Hindlimb muscle (tissue), 1 donor: ENCODE data around the gene ZNF783. TPM values are rescaled to one million over a fixed set of nuclear protein-coding genes. Genes with fewer than 3 reads are reported as not detected.
"Not testable (repeated sequence)": the region's sequence is repeated elsewhere in the genome, so short reads cannot be mapped to it uniquely, and the experiment has no call there.

Experiments
- DNase-seq: peaks from one replicate; pipeline ENCODE4 v3.0.0-alpha.2; 2013
- polyA plus RNA-seq: library from polyadenylated mRNA; unstranded; fragments of 120-200 nt; gene quantifications from one replicate; pipeline ENCODE4 v1.2.1, GENCODE V29; 2013; ENCODE audit not compliant: insufficient read length

Gene ZNF783
- polyA plus RNA-seq, 1 donor, result 14.1 TPM

DNA sequence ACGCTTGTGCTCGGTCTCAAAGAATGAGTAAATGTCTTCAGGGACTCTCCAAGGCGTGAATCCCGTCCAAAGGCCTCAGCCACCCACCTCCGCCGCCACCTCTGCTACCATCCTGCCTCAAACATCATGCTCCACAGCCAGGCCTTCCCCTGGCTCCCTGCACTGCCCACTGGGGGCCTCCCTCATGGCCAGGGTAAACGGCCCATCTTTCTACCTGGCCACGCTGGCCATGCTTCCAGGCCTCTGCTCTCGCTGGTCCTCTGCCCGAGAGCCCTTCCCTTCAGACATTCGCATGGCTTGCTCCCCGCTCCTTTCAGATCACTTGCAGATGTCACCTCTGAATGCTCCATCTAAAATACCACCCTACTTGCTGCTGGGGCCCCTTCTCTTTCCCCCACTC, 40.2 kb downstream of the ZNF783 start:
- no peak for DNase-seq

DNA sequence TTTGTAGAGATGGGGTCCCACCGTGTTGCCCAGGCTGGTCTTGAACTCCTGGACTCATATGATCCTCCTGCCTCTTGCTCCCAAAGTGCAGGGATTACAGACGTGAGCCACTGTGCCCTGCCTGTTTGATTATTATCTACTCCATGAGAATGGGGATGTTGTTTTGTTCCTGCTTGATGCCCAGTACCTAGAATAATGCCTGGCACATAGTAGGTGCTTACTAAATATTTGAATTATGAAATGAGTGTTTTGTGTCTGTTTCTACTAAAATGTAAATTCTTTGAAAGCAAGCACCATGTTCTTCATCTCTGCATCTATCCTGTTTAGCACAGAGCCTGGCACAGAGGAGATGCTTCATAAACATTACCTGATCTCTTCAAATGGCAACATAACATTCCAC, 40.9 kb downstream of the ZNF783 start:
- no peak for DNase-seq

DNA sequence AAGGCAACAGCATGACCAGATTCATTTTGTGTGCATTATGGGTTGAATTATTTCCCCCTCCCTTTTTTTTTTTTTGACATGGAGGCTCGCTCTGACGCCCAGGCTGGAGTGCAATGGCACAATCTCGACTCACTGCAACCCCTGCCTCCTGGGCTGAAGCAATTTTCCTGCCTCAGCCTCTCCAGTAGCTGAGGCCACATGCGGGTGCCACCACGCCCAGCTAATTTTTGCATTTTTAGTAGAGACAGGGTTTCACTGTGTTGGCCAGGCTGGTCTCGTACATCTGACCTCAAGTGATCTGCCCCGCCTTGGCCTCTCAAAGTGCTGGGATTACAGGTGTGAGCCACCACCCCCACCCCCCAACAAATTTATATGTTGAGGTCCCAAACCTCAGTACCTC, 42.0 kb downstream of the ZNF783 start:
- DNase-seq, result no peak

DNA sequence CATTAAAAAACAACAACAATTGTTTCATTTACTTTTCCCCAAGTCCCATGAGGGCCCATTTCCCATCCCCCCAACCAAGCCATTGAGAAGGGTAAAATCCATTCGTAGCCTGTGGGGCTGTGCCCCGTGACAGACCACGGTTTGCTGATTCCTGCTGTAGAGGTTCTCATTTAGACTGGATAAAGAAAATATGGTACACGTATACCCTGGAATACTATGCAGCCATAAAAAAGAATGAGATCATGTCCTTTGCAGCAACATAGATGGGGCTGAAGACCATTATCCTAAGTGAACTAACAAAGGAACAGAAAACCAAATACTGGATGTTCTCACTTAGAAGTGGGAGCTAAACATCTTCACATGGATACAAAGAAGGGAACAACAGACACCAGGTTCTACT, 44.9 kb downstream of the ZNF783 start:
- no peak for DNase-seq

DNA sequence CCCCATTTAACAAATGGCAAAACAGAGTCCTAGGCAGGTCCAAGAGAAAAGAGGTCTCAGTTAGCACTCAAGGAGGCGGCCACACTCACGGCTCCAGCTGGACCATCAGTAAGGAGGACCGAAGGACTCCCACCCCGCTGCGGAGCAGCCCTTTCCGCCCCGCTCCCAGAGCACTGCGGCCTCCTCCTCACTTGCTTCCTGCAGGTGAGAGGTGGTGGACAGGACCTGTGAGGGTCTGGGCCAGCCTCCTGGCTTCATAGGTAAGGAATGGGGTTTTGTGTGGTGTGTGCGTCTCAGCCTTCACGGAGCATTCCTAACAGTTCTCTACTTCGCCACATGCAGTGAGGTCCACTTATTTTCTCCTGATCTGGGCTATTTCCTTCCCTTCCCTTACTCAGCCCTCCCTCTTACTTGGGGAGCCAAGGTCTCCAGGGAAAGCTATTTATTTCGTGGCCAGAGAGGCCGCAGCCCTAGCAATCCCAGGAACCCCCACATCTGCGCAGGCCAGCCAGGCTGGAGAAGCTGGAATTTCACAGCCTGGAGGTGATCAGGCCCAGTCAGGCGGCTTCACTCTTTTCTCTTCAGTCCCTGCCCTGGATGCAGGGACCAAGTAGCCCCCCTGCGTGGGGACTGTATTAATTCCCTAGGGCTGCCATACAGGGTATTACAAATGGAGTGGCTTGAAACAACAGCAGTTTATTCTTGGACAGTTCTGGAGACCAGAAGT, 45.9 kb downstream of the ZNF783 start:
- no peak for DNase-seq

DNA sequence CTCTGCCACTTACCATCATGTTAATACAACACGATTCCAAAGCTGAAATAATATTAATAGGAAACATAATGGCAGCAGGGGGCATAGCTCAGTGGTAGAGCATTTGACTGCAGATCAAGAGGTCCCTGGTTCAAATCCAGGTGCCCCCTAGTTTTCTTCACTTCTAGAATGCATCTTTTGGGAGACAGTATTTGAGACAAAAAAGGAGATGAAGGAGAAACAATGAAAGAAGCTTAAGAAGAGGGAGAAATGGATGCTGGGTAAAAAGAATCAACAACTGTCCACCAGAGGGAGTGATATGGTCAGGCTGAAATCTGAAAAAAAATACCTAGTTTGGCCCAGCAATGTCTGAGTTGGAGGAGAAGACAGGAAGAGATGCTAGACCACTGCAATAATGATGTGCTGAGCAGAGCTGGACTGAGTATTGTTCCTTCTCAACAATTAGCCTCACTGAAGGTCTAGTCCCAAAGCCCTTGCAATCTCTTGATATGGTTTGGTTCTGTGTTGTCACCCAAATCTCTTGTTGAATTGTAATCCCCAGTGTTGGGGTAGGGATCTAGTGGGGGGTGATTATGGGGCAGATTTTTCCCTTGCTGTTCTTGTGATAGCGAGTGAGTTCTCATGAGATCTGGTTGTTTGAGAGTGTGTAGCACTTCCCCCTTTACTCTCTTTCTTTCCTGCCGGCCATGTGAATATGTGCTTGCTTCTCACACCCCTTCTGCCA, 48.3 kb downstream of the ZNF783 start:
- DNase-seq, result peak; percentile 15

DNA sequence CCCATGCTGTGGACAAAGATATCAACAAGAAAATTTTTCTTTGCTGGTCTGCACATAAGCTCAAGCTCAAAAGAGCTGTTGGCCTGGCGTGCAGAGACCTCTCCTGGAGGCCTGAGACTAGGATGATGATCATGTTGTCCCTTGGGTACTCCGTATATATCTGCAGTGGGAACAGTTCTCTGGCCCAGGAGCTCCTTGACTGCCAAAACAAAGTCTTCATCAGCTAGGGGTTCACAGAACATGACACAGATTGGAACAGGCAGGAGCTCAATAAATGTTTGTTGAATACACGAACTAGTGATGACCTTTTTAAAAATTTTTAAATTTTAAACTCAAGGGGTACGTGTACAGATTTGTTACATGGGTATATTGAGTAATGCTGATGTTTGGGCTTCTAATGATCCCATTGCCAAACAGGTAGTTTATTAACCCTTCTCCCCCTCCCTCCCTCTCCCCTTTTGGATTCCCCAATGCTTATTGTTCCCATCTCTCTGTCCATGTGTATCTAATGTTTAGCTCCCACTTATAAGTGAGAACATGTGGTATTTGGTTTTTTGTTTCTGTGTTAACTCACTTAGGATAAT, 49.1 kb downstream of the ZNF783 start:
- DNase-seq, result no peak

DNA sequence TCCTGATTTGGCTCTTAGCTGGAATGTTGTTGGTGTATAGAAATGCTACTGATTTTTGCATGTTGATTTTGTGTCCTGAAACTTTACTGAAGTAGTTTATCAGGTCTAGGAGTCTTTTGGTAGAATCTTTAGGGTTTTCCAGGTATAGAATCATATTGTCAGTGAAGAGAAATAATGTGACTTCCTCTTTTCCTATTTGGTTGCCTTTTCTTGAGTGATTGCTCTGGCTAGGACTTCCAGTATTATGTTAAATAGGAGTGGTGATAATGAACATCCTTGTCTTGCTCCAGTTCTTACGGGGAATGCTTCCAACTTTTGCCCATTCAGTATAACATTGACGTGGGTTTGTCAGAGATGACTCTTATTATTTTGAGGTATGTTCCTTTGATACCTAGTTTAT, 52.0 kb downstream of the ZNF783 start:
- DNase-seq, result no peak

DNA sequence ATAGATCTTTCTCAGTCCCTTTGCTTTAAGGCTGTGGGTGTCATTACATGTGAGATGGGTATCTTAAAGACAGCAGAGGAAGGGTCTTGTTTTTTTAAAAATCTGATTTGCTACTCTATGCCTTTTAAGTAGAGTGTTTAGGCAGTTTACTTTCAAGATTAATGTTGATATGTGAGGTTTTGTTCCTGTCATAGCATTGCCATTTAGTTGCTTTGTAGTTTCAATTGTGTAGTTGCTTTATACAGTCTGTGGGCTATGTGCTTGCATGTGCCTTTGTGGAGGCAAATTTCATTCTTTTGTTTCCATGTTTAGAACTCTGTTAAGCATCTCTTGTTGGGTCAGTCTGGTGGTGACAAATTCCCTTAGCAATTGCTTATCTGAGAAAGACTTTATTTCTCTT, 54.6 kb downstream of the ZNF783 start:
- no peak for DNase-seq

DNA sequence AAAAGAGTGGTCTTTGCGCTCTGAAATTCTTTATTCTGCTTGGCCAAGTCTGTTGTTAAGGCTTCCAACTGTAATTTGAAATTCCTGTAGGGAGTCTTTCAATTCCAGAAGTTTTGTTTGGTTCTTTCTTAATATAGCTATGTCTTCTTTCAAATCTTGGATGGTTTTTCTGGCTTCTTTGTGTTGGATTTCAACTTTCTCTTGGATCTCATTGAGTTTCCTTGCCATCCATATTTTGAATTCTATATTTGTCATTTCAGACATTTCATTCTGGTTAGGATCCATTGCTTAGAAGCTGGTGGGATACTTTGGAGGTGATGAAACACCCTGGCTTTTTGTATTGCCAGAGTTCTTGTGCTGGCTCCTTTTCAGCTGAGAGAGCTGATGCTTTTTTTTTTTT, 55.5 kb downstream of the ZNF783 start:
- DNase-seq, result no peak

DNA sequence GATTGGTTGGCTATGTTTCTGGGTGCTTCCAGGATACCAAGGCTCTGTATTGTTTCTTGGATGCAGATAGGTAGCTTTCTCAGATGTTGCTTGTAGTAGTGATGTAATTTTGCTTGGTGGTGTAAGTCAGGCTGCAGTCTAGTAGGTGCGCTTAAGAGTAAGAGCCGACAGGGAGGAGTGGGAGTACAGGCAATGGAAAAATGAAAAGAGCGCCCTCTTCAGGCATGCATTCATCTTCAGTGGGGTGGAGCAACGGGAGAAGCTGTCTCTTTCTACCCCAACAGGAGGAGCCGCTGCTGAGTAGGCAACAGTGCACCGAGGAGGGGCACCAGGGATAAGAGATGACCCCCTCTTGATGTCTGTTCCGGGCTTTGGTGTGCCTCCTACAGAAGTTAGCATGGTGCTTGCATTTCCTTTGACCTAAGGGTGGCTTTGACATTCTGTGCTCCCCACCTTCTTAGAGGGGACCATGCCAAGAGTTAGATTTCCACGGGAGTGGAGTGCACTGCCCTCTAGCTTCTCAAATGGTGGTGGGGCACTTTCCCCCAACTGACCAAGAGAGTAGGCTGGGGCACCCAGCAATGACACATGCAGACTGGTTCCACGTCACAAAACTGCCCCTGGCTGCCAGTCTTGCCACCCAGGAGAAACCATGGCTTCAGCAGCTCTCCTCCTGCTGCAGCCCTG, 56.1 kb downstream of the ZNF783 start:
- no peak for DNase-seq

DNA sequence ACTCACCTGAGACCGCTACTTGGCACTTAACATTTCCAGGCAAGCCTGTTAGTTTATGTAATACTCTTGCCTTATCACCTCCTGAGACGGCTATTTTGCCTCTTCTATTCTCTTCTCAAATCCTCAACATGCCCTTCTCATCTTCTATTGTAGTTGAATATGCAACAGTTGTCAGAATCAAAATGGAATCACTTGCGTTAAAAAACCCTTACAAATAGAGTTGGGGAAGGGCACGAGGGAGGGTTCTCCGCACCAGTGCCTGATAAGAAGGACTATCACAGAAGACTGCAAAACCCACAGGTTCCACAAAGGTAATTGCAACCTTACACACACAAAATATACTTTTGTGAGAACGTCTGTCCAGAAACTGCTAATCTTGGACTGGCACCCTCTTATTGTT, 57.4 kb downstream of the ZNF783 start:
- no peak for DNase-seq

DNA sequence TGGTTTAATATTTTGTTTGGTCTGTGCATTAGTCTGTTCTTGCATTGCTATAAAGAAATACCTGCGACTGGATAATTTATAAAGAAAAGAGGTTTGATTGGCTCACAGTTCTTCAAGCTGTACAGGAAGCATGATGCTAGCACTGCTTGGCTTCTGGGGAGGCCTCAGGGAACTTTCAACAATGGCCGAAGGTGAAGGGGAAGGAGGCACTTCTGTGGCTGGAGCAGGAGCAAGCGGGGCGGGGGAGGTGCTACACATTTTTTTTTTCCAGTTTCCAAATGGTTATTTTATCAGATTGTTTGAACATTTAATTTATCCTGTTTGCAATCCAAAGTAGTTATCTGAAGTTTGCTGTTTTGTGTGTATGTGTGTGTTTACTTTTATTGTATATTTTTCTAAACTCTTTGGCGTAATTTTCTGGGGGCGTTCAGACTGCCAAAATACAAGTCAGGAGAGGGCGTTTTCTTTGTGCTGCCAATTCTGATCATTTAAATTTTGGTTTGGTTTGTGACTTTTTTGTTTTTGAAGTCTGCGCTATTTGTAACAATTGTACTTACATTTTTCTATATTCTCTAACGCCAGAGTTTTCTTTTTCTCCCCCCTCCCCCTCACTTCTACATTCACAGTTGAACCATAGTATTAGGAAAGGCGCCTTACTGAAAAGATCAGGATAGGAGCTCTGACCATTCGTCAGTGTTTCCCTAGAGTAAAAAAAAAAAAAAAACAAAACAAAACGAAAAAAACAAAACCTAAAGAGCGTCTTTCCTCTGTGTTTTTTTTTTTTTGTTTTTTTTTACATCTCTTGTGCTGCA, 58.5 kb downstream of the ZNF783 start:
- DNase-seq, result no peak

DNA sequence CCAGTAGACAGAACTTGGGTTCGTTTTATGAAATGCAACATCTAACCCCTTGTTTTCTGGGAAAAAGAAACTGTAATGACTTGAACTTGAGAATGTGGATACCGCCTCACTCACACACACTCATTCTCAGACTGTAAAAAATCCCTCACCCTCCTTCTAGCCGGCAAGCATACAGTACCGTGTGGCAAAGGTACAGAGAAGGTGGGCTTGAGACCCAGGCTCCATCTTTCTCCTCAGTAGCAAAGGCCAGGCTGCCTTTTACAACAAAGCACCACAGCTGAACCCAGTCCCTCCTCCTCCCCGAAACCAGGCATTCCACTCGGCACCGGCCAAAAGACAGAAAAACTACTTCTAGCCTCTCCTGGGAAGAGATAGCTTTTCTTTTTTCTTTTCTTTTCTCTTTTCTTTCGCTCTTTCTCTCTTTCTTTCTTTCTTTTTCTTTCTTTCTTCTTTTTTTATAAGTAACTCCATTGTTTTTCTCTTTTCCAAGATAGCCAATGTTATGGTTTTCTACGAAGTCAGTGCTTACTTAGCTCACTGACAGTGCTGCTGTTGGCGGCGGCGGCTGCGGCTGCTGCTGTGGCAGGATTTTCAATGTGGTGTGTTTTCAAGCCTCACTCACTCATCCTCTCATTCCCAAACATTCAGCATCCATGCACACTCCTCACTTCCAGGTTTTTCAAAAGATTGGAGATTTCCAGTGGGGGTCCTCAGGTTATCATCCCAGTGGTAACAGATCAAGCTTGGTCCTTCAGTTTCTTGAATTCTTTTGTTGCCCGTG, 59.3 kb downstream of the ZNF783 start:
- not testable (repeated sequence) for DNase-seq

DNA sequence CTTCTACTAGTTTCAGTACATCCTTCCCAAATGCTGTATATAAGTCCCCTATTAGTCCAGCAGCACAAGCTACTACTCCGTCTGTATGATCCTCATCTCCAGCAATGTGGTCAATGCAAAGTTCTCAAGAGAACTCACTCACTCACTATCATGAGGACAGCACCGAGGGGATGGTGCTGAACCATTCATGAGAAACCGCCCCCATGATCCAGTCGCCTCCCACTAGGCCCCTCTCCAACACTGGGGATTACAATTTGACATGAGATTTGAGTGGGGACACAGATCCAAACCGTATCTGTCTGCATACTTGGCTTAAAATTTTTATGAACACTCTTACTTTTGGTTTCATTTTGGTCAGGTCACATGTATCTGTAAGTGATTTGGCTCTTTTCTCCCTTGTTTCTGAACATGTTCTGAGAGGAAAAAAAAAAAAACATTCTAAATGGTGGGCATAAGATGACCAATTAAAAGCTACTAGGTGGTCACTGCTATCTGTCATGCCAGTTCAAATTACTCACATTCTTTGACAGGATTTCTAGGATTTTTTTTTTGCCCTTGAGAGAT, 60.1 kb downstream of the ZNF783 start:
- no peak for DNase-seq

DNA sequence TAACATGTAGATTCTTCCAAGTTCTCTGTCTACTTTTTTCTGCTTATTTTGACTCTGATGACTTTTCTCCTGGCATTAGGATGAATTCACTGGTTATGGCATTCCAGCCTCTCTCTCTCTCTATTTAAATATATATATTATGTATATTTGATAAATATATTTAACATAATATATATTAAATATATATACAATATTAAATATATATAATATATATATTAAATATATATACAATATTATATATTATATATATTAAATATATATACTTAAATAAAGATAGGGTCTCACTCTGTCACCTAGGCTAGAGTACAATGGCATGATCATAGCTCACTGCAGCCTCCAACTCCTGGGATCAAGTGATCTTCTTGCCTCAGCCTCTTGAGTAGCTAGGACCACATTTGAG, 60.7 kb downstream of the ZNF783 start:
- DNase-seq, result no peak

DNA sequence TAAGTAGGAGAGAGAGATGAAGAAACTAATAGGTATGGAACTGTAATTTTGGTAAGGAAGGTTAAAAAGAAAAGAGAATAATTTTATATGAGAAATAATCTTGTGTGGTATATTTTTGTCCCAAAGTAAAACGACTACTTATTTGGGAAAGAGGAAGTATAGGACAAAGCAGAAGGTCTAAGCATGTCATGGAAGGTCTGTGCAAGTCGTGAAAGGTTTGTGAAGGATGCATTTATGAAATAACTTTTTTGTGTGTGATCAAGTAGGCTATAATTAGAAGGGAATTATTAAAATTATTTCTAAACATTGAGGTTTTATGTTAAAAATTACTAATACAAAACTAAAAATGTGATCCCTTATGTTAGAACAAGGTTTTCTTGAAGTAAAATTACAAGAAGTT, 63.3 kb downstream of the ZNF783 start:
- DNase-seq, result no peak

DNA sequence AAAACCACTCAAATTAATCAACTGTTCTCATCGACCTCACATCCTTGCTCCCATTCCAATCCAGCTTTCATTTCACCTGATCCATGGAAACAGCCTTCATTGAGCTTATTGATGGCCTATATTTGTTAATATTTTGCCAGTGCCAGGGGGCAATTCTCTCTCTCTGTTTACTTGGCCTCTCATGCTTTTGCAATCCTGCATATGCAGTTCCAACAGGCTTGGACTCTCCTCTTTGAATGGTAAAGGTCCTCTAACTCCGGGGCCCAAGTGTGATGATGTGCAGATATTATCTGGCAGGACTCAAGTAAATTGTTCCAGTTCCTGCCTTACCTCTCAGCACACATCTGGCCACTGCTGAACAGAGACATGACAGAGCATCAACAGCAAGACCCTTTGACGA, 67.3 kb downstream of the ZNF783 start:
- no peak for DNase-seq

DNA sequence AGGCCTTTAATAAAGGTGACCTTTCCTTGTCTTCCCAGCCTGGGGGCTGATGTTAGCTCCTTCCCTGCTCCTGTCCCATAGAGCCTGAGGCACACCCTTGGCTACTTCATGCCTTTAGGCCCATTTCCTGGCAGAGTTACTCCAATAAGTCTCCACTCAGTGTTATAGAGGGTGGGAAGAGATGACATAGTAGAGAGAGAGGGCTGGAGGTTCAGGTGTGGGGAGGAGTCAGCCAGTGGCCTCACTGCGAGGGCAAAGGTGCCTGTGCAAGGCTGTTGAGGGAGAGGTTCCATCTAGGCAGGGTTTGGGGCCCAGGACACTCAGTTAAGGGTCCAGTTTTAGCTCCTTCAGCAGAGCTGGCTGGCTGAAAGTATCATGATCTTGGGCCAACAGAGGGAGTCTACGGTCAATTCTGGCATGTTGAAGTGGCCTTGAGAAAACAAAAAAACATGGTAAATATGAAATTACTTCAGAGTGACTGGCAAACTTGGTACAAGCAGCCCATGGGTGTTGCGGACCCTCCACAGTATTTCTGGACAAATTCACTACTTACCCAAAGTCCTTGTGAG, 67.9 kb downstream of the ZNF783 start:
- no peak for DNase-seq

DNA sequence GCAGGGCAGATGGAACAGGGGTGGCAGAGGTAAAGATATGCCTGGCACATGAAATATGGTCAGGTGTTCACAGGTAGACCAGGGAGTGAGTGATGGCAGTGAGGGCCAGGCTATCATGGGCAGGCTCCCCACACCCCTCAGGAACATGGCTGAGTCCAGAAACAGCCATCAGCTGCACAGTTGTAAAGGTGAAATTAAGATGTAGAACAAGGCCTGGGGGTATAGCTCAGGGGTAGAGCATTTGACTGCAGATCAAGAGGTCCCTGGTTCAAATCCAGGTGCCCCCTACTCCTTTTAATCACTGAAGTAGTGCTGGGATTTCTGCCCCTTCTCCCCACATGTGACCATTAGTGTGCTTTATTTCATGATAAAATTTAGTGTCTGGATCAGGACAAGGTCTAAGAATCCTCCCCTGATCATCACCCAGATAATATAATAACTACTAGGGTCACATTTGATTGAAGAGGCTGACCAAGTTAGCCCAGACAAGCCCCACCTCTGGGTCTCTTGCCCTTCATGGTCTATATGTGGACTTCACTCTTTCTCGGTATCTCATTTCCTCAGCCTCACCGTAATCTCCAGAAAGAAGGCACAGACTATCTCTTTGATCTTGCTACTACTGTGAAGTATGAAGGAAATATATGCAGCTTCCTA, 69.0 kb downstream of the ZNF783 start:
- DNase-seq, result no peak
